Loucy (cell line): ENCODE data around the gene SFXN3.

Experiments
- EZH2phosphoT487 ChIP-seq: fragments of 200-600 bp; IDR thresholded peaks from 2 replicates; pipeline ENCODE4 v1.6.1; 2018; ENCODE audit warnings: antibody characterized with exemption, mild to moderate bottlenecking, moderate library complexity, borderline replicate concordance
- TF ChIP-seq, protein P1 (sequence below): fragments of 200-600 bp; sonication (generic); conservative IDR thresholded peaks from 2 replicates; pipeline ENCODE4 v1.5.1; 2014; ENCODE audit warnings: mild to moderate bottlenecking, antibody characterized with exemption, low read length

DNA sequence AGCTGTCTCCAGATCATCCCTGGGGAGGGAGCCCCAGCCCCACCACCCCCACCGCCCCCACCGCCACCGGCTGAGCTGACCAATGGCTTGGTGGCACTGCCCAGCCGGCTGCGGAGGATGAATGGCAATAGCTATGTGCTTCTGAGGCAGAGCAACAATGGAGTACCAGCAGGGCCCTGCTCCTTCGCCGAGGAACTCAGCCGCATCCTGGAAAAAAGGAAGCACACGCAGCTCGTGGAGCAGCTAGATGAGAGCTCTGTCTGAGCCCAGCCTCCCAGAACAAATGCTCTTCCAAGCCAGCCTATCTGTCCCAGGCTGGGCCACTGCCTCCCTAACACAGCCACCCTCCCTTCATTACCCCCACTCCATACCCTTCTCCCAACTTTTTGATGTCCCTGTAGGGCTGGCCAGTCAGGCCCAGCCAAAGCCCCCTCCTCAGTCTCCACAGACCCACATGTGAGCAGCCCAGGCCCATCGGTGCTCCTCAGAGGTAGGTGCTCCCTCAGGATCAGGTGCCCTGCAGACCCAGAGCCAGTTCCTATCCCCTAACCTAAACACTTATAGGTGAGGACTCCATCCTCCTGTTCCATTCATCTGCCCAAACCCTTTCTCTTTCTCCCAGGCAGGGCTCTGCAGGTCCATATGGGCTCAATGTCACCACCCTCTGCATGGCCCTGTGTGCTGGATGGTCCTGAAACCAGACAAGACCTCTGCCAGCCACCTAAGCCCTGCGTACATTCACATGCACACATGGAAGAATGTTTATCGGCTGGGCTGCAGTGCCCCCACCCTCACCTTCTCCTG, 47.0 kb upstream of the SFXN3 start:
- TF ChIP-seq, protein P1, sequence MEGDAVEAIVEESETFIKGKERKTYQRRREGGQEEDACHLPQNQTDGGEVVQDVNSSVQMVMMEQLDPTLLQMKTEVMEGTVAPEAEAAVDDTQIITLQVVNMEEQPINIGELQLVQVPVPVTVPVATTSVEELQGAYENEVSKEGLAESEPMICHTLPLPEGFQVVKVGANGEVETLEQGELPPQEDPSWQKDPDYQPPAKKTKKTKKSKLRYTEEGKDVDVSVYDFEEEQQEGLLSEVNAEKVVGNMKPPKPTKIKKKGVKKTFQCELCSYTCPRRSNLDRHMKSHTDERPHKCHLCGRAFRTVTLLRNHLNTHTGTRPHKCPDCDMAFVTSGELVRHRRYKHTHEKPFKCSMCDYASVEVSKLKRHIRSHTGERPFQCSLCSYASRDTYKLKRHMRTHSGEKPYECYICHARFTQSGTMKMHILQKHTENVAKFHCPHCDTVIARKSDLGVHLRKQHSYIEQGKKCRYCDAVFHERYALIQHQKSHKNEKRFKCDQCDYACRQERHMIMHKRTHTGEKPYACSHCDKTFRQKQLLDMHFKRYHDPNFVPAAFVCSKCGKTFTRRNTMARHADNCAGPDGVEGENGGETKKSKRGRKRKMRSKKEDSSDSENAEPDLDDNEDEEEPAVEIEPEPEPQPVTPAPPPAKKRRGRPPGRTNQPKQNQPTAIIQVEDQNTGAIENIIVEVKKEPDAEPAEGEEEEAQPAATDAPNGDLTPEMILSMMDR, result no peak
- TF ChIP-seq EZH2phosphoT487, result no peak
